Activated CD4-positive, alpha-beta T cell treated with anti-CD3 and anti-CD28 coated beads, Interleukin-2, amount 10 ng/mL, durations not matched to agents 7 days and 5 days (primary cell): ENCODE data around the gene BRD4. TPM values are rescaled to one million over a fixed set of nuclear protein-coding genes. Genes with fewer than 3 reads are reported as not detected.
A peak's percentile ranks its signal among the peaks of the same experiment; 100 is the strongest.

Experiments
- CTCF ChIA-PET: fragments of 350-600 bp; sonication (Branson Sonifier 250); formaldehyde crosslinking; loops from one replicate; lab custom pipeline; 2021; ENCODE audit warnings: antibody characterized with exemption; lab: Charles Lee
- POLR2A ChIA-PET: fragments of 350-600 bp; sonication (Branson Sonifier 250); formaldehyde crosslinking; loops from one replicate; lab custom pipeline; 2021; ENCODE audit warnings: antibody characterized with exemption; lab: Charles Lee
- DNase-seq: peaks from one replicate; pipeline ENCODE4 v3.0.0-alpha.2; 2020
- H3K27ac Mint-ChIP-seq: one replicate; pipeline ENCODE4 v1.8.0; 2021; ENCODE audit warnings: mild to moderate bottlenecking, moderate library complexity, mixed read lengths
- H3K27me3 Mint-ChIP-seq: one replicate; pipeline ENCODE4 v1.8.0; 2021; ENCODE audit warnings: mixed read lengths
- H3K36me3 Mint-ChIP-seq: one replicate; pipeline ENCODE4 v1.8.0; 2021; ENCODE audit warnings: low read depth, mixed read lengths
- H3K4me1 Mint-ChIP-seq: one replicate; pipeline ENCODE4 v1.8.0; 2021; ENCODE audit warnings: mixed read lengths
- H3K4me3 Mint-ChIP-seq: one replicate; pipeline ENCODE4 v1.8.0; 2021; ENCODE audit warnings: mild to moderate bottlenecking, moderate library complexity, mixed read lengths
- H3K9me3 Mint-ChIP-seq: one replicate; pipeline ENCODE4 v1.8.0; 2021; ENCODE audit warnings: mixed read lengths
- total RNA-seq, 2 experiments: library from RNA; stranded (reverse); gene quantifications; one replicate each; pipeline ENCODE4 v1.2.3, GENCODE V29; 2021

The BRD4 gene
- total RNA-seq, 2 experiments from 2014 or later = 114 to 115 TPM

DNA sequence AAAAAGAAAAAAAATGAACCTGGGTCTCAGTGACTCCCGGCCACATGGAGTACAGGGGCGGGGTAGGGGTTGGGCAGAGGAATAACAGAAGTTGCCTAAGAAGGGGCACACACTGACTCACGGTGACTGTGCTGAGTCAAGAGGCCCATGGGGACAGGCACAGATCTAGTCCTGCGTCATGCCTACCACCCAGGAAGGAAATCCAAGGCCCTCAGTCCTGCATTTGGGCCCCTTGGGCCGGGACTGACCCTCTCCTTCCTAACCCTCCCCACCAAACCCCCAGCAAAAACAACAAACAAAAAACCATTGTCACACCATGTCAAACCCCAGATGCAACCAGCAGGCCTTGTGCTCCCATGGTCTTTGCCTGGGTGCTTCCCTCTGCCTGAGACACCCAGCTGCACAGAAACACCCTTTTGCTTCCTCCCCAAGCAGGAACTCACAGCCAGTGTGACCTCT lies 122.0 kb downstream of the BRD4 start:
- Mint-ChIP-seq H3K4me3 (no peak overlapping the region), H3K4me1 (no peaks in the 10 kb centered on the region), H3K9me3 (no peaks in the 10 kb centered on the region), H3K36me3 (no peaks in the 10 kb centered on the region), H3K27me3 (peaks cover 5% of the 10 kb centered on the region), H3K27ac (no peak overlapping the region)
- ChIA-PET CTCF (interaction anchor here (0.5 to 0.8 kb wide), 3 partner anchors 9 to 500 kb away, joined by 3 to 4 read pairs (median 3); no protein-coding TSS in a partner anchor), POLR2A (no interaction called here)
- DNase-seq = no peak

DNA sequence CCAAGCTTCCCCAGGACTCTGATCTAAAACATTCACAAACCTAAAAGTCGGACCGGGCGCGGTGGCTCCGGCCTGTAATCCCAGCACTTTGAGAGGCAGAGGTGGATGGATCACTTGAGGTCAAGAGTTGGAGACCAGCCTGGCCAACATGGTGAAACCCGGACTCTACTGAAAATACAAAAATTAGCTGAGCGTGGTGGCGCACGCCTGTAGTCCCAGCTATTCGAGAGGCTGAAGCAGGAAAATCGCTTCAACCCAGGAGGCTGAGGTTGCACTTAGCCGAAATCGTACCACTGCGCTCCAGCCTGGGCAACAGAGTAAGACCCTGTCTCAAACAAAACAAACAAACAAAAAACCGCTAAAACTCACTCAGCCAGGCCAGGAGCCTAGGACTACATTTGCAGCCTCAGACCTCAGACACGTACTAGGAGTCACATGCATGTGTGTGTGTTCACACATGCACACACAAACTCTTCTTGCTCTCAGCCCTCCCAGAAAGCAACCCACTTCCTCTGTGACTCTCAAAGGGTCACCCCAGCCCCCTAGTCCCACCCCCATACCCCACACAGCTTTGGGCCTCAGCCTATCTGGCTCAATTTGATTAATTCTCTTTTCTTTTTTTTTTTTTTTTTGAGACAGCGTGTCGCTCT lies 130.8 kb downstream of the BRD4 start:
- H3K27me3 Mint-ChIP-seq = peaks cover 51% of the 10 kb centered on the region
- ChIA-PET POLR2A (no interaction called here), CTCF (interaction anchor here (0.7 kb wide), 1 partner anchor 8 kb away, joined by 3 read pairs; no protein-coding TSS in a partner anchor)
- peaks cover 9% of the 10 kb centered on the region for H3K4me1 Mint-ChIP-seq
- no peaks in the 10 kb centered on the region for H3K9me3 Mint-ChIP-seq
- H3K27ac Mint-ChIP-seq = no peak overlapping the region
- no peak overlapping the region for H3K4me3 Mint-ChIP-seq
- H3K36me3 Mint-ChIP-seq = no peaks in the 10 kb centered on the region
- no peak for DNase-seq

DNA sequence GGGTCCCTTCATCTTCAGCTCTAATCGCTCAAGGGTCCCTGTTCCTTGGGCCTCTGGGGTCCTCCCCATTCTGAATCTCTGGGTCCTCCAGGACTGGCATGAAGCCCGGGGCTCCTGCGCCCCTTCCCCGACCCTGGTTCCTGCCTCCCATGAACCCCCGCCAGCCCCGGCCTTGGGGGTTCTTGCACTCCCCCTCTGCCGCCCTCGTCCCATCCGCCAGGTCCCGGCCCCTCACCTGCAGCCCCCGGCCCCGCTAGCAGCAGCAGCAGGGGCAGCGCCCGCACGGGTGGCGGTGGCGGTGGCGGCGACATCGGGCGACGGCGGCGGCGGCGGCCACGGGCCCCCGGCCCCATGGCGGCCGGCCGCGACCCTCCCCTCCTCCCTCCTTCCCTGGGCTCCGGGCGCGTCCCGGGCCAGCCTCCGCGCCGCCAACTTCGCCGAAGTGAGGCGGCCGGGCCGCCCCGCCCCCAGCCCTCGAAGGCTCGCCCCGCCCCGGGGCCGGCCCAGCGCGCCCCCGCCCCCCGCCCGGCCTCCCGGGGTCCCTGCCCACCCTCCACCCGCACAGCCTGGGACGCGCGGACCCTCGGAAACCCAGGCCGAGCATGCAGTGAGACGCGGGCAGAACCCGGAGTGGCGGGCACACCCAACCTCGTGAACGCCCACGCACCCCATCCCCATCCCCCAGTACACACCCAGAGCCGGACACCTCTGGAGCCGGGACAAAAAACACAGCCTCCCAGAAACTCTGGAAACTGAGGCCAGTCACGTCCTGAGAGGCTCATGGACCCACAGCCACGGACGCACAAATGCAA lies 131.6 kb downstream of the BRD4 start, which contains the start of gene NOTCH3:
NOTCH3 (minus strand) TSS at position 443 of the 812 bp plus-strand sequence; CDS start at position 353, 90 bp downstream.
- H3K27me3 Mint-ChIP-seq = peaks cover 53% of the 10 kb centered on the region
- peaks cover 9% of the 10 kb centered on the region for H3K4me1 Mint-ChIP-seq
- no peaks in the 10 kb centered on the region for H3K9me3 Mint-ChIP-seq
- H3K27ac Mint-ChIP-seq = no peak within 1 kb of the TSS
- no peak within 1 kb of the TSS for H3K4me3 Mint-ChIP-seq
- H3K36me3 Mint-ChIP-seq = no peaks in the 10 kb centered on the region
- ChIA-PET CTCF (no interaction called here), POLR2A (no interaction called here)
- no peak for DNase-seq

GRCh38 chr19:15199661-15200552 lies 132.4 kb downstream of the BRD4 start:
- Mint-ChIP-seq H3K36me3 (no peaks in the 10 kb centered on the region), H3K9me3 (no peaks in the 10 kb centered on the region), H3K4me1 (peaks cover 10% of the 10 kb centered on the region), H3K27me3 (peaks cover 53% of the 10 kb centered on the region), H3K27ac (peak overlapping the region; percentile 48), H3K4me3 (no peak overlapping the region)
- ChIA-PET POLR2A (no interaction called here), CTCF (no interaction called here)
- DNase-seq = no peak

GRCh38 chr19:15198951-15199660 lies 133.2 kb downstream of the BRD4 start:
- peaks cover 12% of the 10 kb centered on the region for H3K4me1 Mint-ChIP-seq
- no peak for DNase-seq
- CTCF ChIA-PET = interaction anchor here (0.6 to 0.8 kb wide), 2 partner anchors 8 to 11 kb away, joined by 3 to 4 read pairs; no protein-coding TSS in a partner anchor
- H3K27ac Mint-ChIP-seq = peak overlapping the region; percentile 48
- POLR2A ChIA-PET = no interaction called here
- H3K4me3 Mint-ChIP-seq = no peak overlapping the region
- H3K36me3 Mint-ChIP-seq = no peaks in the 10 kb centered on the region
- H3K27me3 Mint-ChIP-seq = peaks cover 58% of the 10 kb centered on the region
- no peaks in the 10 kb centered on the region for H3K9me3 Mint-ChIP-seq

- H3K27me3 Mint-ChIP-seq = peaks cover 62% of the 10 kb centered on the region
- no peaks in the 10 kb centered on the region for H3K9me3 Mint-ChIP-seq
- no peak overlapping the region for H3K4me3 Mint-ChIP-seq
- H3K36me3 Mint-ChIP-seq = no peaks in the 10 kb centered on the region
- ChIA-PET POLR2A (no interaction called here), CTCF (interaction anchor here (0.8 kb wide), 1 partner anchor 10 kb away, joined by 3 read pairs; no protein-coding TSS in a partner anchor)
- H3K27ac Mint-ChIP-seq = no peak overlapping the region
- peaks cover 12% of the 10 kb centered on the region for H3K4me1 Mint-ChIP-seq
- no peak for DNase-seq
These were observed 134.4 kb downstream of the BRD4 start for GRCh38 chr19:15197942-15198341.

- no peaks in the 10 kb centered on the region for H3K9me3 Mint-ChIP-seq
- no peak overlapping the region for H3K27ac Mint-ChIP-seq
- peaks cover 59% of the 10 kb centered on the region for H3K27me3 Mint-ChIP-seq
- peaks cover 12% of the 10 kb centered on the region for H3K4me1 Mint-ChIP-seq
- ChIA-PET CTCF (no interaction called here), POLR2A (no interaction called here)
- no peak overlapping the region for H3K4me3 Mint-ChIP-seq
- no peak for DNase-seq
- no peaks in the 10 kb centered on the region for H3K36me3 Mint-ChIP-seq
These were observed 134.9 kb downstream of the BRD4 start for GRCh38 chr19:15197275-15197941.

GRCh38 chr19:15196360-15197005 lies 135.9 kb downstream of the BRD4 start:
- DNase-seq = no peak
- Mint-ChIP-seq H3K27ac (no peak overlapping the region), H3K27me3 (peaks cover 54% of the 10 kb centered on the region), H3K4me1 (peaks cover 12% of the 10 kb centered on the region), H3K9me3 (no peaks in the 10 kb centered on the region), H3K4me3 (no peak overlapping the region), H3K36me3 (no peaks in the 10 kb centered on the region)
- ChIA-PET CTCF (interaction anchor here (0.6 kb wide), 1 partner anchor 130 kb away, joined by 4 read pairs; no protein-coding TSS in a partner anchor), POLR2A (no interaction called here)

GRCh38 chr19:15195371-15196334 lies 136.7 kb downstream of the BRD4 start:
- Mint-ChIP-seq H3K27ac (no peak overlapping the region), H3K36me3 (no peaks in the 10 kb centered on the region), H3K9me3 (no peaks in the 10 kb centered on the region), H3K4me1 (peaks cover 9% of the 10 kb centered on the region), H3K4me3 (no peak overlapping the region), H3K27me3 (peaks cover 49% of the 10 kb centered on the region)
- ChIA-PET CTCF (no interaction called here), POLR2A (no interaction called here)
- DNase-seq = no peak

- Mint-ChIP-seq H3K27me3 (peaks cover 46% of the 10 kb centered on the region), H3K36me3 (no peaks in the 10 kb centered on the region), H3K27ac (no peak overlapping the region), H3K4me1 (peaks cover 9% of the 10 kb centered on the region), H3K9me3 (no peaks in the 10 kb centered on the region), H3K4me3 (no peak overlapping the region)
- CTCF ChIA-PET = interaction anchor here (1.2 kb wide), 1 partner anchor 20 kb away, joined by 3 read pairs; no protein-coding TSS in a partner anchor
- POLR2A ChIA-PET = no interaction called here
- DNase-seq = no peak
These were observed 137.4 kb downstream of the BRD4 start for GRCh38 chr19:15194938-15195337.
